DMS79 (cell line): ENCODE measurements around the gene ITLN1.
"Not testable (repeated sequence)": the region's sequence is repeated elsewhere in the genome, so short reads cannot be mapped to it uniquely, and the experiment has no call there.

ENCODE experiments used
- DNase-seq: peaks from one replicate; lab custom pipeline; 2025; lab: John Stamatoyannopoulos, UW

ITLN1 gene

DNA sequence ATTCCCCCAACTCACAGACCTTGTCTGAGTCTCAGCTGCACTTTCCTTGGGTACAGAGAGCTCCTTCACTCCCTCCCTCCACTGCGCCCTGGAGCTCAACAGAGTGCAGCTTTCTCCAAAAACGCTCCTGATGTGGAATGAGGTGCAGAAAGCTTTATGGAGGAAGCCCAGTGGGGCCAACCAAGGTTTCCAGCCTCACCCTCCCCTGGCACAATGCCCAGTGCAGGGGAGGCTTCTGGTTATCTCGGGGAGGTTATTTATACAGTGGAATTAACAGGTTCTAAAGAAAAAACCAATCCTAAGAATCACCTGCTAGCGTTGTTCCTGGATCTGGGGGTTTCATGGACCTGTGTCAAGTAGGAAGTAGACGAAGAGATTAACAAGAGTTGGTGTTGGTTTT, at the start of gene ITLN1:
TSS of gene ITLN1 (minus strand) at position 139 of the 400 bp plus-strand sequence. CDS start 303 bp downstream, outside the sequence.
- DNase-seq = no peak

DNA sequence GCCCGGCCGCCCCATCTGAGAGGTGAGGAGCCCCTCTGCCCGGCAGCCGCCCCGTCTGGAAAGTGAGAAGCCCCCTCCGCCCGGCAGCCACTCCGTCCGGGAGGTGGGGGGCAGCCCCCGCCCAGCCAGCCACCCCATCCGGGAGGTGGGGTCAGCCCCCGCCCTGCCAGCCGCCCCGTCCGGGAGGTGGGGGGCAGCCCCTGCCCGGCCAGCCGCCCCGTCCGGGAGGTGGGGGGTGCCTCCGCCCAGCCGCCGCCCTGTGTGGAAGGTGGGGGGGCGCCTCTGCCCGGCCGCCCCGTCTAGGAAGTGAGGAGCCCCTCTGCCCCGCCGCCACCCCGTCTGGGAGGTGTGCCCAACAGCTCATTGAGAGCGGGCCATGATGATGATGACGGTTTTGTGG, 48.3 kb upstream of the ITLN1 start:
- not testable (repeated sequence) for DNase-seq

DNA sequence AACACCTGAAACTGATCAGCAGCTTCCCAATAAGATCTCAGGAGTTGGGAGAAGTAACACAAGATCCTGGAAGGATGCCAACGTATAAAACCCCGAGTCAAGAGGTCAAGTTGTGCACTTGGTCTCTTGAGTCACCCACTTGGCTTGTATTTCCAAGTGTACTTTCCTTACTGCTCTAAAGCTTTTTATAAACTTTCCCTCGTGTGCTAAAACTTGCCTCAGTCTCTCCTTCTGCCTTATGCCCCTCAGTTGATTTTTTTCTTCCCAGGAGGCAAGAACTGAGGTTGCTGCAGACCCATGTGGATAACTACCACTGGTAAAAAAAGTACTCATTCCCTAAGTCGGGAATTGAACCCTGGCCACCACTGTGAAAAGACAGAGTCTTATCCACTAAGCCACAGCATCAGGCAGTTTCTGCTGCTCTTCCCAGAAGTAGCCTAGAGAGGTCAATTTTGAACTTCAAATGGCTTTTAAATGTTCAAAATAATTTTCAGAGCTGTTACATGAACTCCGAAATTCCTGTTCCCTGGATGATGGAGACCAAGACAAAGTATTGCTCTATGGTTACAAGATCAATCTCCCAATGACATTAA, 40.8 kb upstream of the ITLN1 start:
- no peak for DNase-seq

DNA sequence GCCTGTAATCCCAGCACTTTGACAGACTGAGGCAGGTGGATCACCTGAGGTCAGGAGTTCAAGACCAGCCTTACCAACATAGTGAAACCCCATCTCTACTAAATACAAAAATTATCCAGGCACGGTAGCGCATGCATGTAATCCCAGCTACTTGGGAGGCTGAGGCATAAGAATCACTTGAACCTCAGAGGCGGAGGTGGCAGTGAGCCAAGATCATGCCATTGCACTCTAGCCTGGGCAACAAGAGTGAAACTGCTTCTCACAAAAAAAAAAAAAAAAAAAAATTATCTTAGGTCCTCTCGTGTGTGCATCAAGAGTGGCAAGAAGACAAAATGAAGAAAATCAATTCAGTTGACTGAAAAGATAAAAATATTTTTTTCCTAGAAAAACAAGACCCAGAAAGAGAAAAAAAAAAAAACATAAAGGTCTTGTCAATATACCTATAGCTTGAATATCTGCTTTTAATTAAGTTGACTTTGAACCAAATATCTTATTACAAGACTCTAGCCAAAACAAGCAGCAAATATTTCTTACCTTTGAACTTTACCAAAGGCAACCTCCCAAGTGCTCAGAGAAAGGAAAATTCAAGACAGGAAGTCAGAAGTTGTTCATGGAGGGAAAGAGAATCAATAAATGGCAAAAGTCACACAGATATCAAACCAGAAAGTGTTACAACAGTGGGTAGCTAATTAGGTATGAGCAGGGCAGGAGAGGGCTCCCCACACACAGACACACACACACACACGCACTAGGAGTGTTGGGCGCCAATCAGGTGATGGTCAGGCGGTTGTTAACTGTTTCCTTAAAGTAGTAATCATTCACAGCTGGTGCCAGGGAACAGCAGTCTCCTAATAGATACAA, 40.0 kb upstream of the ITLN1 start:
- DNase-seq = no peak

DNA sequence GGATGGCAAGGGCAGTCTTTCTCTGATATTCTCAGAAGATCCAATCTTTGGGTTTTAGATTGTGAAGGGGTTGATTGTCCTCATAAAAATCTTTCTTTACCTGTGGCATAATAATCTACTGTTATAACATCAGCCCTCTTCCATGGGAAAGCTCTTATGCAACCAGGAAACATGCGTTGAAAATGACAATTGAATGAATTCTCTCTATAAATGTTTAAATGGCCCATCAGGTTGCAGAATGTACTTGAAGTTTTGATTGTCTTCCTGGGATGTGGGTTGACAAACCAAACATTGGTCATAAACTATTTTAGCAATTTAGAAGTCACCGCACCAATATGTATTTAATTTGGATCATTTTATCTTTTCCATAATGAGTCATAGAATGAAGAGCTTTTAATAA, 31.7 kb upstream of the ITLN1 start:
- DNase-seq = no peak

DNA sequence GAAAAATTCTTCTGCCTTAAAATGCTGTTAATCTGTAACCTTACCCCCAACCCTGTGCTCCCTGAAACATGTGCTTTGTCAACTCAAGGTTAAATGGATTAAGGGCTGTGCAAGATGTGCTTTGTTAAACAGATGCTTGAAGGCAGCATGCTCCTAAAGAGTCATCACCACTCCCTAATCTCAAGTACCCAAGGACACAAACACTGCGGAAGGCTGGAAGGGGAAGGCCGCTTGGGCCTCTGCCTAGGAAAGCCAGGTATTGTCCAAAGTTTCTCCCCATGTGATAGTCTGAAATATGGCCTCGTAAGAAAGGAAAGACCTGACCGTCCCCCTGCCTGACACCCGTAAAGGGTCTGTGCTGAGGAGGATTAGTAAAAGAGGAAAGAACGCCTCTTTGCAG, 28.2 kb upstream of the ITLN1 start:
- DNase-seq = not testable (repeated sequence)

DNA sequence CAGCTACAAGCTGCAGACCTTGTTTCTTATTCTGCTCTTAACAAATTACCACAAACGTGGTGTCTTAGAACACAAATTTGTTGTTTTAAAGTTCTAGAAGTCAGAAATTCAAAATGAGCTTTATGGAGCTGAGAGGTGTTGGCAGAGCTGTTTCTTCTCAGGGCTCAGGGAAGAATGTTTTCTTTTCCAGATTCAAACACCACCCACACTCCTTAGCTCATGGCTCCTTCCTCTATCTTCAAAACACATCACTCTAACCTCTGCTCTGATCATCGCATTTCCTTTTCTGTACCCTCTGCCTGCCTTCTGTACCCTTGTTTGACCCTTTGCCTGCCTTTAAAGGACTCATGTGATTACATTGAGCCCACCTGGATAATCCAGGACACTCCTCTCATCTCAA, 26.9 kb upstream of the ITLN1 start:
- no peak for DNase-seq

DNA sequence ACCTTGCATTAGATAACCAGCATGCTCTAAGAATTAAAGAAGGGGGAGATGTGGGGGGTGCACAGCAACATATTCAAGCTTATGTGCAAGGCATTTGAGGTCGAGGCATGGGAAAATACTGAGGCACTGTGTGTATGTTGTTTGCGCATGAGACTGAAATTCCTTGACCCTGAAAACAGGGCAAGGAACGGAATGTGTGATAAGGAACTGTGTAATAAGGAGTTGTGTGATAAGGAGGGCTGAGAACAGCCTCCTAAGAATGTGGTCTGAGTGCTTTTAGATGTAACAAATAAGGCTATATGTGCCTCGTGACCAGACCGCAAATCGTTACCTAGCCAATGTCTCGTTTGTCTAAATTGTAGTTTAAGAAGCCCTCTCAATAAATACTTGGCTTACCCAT, 26.5 kb upstream of the ITLN1 start:
- no peak for DNase-seq

DNA sequence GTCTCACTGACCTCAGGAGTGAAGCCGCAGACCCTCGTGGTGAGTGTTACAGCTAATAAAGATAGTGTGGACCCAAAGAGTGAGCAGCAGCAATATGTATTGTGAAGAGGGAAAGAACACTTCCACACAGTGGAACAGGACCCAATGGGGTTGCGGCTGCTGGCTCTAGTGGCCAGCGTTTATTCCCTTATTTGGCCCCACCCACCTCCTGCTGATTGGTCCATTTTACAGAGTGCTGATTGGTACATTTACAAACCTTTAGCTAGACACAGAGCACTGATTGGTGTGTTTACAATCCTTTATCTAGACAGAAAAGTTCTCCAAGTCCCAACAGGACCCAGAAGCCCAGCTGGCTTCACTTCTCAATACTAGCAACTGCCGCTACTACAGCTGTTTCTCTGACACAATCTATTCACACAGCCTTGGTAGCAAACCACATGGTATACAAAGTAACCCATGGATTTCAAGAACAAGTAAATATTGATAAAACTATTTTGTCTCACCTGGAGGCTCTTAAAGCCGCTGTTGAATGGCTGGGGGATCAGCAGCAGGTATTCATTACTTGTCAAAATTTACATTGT, 25.3 kb upstream of the ITLN1 start:
- DNase-seq = no peak

DNA sequence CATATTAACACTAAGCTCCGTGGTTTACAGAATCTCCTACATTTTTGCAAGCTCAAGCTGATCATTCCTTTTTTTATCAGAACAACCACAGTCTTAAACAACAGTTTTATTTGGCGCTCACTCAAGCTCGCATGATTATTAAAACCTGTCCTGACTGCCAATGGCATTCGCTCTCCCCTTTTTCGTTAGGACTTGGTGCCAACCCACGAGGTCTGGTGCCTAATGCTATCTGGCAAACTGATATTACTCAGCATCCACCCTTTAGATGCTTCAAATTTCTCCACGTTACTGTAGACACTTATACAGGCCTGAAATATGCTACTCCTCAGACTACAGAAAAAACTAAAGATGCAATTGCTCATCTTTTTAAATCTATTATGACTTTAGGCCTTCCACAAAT, 23.0 kb upstream of the ITLN1 start:
- no peak for DNase-seq

DNA sequence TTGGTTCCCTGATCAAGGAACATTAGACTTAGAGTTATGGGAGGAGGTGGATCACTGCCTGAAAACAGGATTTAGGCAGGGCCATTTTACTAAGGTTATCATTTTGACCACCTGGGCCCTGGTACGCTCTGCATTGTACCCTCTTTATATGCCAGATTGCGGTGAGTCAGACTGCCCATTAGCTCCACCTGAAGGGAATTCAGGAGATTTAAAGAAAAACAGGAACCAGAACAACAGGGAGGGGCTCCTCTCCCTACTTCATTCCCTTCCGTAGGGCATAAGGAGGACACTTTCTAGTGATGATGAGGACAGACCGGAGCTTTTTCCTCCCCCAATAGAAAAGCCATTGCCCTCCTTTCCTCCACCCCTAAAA, 20.6 kb upstream of the ITLN1 start:
- no peak for DNase-seq

DNA sequence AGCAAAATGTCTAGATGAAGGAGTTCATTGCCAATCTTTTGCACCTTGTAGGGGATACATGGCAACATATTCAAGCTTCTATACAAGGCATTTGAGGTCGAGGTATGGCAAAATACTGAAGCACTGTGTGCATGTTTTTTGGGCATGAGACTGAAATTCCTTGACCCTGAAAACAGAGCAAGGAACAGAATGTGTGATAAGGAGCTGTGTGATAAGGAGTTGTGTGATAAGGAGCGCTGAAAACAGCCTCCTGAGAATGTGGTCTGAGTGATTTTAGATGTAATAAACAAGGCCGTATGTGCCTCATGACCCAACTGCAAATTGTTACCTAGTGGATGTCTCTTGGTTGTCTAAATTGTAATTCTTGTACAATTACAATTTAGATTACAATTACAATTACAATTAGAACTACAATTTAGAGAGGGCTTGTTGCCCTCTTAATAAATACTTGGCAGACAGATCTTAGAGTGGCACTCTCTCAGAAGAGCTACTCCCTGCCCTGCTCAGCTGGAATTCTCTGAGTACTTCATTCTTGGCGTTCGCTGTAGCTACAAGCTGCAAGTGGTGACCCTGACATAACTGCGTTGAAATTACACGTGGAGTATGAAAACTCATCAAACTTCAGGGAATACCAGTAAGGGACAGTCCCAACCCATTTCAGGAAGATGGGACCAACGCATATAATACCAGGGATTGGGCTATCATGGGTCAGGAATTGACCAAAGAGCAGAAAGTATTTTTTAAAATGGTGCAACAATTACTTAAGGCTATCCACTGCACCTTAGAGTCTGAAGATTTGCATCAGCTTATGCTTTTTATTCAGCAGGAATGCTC, 20.0 kb upstream of the ITLN1 start:
- DNase-seq = no peak

DNA sequence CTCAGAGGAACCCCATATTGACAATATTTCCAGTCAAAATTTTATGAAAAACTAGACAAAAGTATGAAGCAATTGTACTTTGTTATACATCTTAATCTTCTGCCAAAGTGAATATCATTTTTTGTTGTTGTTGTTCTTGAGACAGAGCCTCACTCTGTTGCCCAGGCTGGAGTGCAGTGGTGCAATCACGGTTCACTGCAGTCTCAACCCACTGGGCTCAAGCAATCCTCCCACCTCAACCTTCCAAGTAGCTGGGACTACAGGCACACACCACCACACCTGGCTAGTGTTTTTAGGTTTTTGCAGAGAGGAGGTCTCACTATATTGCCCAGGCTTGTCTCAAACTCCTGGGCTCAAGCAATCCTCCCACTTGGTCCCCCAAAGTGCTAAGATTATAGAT, 17.3 kb upstream of the ITLN1 start:
- DNase-seq = not testable (repeated sequence)

DNA sequence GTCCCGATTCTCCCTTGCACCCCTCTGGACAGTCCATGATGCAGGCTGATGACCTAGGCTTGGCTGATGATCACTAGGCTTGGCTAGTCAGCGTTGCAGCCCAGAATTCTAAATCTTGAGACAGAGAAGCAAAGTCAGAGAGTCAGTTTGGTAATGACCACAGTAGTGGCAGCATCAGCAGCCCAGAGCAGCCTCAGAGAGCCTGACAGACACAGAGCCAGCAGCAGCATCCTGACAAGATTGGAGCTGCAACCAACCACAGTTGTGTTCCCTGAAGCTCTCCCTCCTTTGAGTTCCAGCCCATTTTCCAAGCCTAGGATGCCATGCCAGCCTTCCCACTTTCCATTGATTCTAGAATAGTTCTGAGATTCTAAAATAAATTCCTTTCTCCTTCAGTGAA, 16.8 kb upstream of the ITLN1 start:
- no peak for DNase-seq

DNA sequence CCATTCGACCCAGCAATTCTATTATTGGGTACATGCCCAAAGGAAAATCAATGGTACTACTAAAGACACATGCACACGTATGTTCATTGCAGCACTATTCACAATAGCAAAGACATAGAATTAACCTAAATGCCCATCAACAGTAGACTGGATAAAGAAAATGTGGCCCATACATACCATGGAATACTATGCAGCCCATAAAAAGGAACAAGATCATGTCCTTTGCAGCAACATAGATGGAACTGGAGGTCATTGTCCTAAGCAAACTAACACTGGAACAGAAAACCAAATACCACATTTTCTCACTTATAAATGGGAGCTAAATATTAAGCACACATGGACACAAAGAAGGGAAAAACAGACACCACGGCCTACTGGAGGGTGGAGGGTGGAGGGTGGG, 15.7 kb upstream of the ITLN1 start:
- DNase-seq = not testable (repeated sequence)

DNA sequence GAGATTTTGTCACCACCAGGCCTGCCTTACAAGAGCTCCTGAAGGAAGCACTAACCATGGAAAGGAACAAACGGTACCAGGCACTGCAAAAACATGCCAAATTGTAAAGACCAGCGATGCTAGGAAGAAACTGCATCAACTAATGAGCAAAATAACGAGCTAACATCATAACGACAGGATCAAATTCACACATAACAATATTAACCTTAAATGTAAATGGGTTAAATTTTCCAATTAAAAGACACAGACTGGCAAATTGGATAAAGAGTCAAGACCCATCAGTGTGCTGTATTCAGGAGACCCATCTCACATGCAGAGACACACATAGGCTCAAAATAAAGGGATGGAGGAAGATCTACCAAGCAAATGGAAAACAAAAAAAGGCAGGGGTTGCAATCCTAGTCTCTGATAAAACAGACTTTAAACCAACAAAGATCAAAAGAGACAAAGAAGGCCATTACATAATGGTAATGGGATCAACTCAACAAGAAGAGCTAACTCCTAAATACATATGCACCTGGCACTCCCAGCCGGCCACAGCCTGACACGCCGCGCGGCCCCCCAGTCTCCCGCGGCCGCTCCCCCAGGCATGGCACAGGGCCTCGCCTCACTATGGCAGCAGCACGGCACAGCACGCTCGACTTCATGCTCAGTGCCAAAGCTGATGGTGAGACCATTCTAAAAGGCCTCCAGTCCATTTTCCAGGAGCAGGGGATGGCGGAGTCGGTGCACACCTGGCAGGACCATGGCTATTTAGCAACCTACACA, 9.6 kb upstream of the ITLN1 start:
- DNase-seq = not testable (repeated sequence)

DNA sequence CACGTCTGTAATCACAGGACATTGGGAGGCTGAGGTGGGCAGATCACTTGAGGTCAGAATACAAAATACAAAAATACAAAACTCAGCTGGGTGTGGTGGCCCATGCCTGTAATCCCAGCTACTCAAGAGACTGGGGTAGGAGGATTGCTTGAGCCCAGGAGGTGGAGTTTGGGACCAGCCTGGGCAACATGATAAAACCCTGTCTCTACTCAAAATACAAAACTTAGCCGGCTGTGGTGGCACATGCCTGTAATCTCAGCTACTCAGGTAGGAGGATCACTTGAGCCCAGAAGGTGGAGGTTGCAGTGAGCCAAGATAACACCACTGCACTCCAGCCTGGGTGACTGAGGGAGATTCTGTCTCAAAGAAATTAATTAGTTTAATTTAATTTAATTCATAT, 6.5 kb upstream of the ITLN1 start:
- DNase-seq = no peak

DNA sequence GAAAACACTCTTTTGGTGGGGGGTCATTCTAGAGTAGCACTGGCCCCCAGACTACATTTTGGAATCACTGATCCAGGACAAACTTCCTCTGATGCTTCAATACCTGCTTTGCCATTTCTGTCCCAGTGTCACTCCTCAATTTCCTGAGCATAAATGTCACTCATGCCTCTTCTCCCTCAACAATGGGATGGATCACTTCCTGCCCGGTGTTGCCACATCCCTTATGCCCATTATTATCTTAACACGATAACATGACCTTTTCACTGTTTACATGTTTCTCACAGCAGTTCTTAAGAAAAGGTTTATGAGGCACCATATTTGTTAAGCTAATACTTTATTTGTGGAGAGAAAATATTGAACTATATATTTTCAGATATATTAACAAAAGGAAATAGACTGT, 3.9 kb upstream of the ITLN1 start:
- DNase-seq = no peak

DNA sequence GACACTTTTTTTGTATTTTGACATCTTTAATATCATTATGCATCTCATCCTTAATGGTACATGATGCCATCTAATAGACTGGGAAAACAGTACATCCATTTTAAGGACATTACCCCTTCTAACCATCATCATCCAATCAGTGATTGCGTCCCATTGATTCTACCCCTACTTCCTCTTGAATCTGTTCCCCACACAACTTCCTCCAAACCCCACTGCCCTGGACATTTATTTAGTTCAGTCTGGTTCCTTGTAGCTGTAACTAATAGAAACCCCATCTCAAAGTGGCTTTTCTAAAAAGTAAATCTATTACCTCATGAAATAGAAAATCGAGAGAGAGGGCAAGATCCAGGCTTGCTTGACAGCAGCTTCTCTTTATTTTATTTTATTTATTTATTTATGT, 2.1 kb upstream of the ITLN1 start:
- no peak for DNase-seq

DNA sequence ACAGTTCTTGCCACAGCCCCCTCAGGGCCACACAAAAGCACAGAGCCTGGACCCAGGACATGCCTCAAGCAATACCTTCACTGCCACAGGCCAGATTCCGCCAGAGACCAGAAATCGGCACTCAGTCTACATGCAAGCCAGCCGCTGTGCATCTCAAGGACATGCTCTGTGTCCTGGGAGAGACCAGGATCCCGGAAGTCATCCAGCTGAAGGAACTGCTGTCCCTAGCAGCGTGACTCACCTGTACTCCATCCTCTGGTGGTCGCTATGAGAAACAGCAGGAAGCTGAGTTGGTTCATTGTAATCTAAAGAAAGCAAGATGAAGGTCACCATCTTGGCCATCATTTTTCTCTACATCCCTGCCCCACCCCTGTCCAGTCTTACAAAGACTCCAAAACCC, 401 bp downstream of the ITLN1 start:
- no peak for DNase-seq

DNA sequence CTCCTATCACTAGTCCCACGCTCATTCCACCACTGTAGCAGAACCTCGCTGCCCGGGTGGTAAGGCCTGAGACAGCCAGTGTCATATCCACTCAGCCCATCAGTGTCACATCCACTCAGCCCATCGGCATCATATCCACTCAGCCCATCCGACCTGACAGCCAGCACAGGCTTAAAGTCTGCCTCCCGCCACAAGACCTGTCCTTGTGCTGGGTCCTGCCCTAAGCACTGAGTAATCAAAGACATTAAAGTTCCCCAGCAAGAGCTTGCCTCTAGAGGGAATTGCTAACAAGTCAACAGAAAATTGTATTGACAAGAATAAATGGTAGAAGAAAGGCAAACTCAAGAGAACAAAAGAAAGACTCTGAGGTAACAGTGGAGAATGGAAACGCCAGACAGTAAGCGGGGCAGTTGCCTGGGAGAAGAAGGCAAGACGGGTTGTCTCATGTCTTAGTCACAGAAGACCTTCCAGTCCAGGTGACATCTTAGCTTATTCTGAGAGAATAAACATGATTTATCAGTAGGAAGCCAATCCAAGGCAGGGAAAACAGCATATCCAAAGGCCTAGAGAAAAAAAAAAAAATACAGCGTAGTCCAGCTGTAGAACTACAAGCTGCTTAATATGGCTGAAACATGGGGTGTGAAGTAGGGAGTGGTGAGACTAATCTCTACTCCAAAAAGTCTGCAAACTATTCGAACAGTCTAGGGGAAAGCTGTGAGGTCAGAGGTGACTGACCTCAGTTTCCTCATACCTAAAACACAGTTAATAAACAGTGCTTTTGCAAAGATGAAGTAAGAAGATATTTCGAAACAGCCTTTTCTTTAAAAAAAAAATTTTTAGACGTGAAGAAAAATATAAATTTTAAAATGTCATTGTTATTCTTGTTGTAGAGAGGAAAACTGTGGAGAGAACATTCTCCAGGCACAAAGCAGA, 1.1 kb downstream of the ITLN1 start:
- no peak for DNase-seq
